ENCODE data around the gene PI16.

Gene PI16

DNA sequence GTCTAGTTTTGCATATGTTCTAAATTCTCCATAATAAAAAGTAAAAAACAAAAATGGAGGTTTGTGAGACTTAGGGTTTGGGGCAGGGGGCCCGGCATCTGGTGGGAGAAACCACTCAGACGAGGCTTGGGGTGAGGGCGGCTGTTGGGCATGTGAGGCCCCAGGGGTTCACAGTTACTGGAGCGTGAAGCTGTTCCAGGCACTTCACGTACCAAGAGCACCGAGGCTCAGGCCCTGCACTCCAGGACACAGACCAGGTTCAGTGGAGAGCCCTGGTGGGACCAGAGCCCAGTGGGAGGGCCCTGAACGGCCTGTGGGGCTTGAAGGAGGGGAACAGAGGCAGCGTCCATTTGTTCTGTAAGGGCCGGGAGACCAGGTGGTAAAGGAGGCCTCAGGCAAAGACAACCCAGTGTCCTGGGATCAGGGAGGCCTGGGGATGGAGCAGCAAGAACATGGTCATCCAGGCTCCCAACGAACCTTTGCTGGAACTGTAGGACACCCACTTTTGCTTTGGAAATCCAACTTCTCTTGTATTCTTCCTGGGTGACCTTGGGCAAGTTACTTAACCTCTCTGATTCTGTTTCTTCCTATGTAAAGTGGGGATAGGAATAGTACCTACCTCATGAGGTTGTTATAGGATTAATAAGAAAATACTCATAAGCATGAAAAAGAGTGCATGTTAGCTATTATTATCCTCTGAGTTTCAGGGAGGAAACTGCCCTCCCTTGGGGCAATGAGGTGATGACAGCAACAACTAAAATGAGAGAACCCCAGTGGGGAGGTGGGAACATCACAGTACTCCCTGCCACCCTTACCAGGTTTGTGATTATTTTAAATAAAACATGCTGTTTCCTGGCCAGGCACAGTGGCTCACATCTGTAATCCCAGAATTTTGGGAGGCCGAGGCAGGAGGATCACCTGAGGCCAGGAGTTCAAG is 49.8 kb downstream of the PI16 start:
- no peak for DNase-seq (ENCODE audit: low spot score)

DNA sequence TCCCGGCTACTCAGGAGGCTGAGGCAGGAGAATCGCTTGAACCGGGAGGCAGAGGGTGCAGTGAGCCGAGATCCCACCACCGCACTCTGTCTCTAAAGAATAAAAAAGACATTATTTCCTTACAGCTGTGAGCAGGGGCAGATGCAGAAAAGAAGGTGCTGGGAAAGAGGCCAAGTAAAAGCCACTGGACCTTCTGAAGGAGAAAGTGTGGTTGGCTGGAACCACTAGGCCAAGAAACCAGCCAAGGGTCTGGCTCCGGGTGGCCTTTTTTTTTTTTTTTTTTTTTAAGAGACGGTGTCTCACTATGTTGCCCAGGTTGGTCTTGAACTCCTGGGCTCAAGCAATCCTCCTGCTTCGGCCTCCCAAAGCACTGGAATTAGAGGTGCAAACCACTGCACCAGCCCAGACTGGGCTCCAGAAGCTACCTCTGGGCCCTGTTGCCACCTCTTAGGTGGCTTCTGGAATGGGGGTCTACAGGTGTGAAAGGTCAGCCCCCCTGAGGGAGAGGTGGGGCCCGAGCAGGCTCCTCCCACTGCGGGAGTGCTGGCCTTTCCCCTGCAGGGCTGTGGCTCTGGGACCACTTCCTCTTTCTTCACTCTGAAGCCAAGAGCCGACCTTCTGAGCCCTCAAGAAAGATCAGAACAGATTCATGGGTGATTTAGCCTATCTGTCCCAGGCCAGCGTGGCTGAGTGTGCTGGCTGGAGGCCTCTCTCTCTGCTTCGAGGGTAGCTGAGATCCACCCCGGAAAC is 50.7 kb downstream of the PI16 start, which contains the start of gene FGD2:
FGD2 (plus strand) TSS at position 595 of the 750 bp plus-strand sequence. CDS start 163 bp downstream, outside the sequence.
- no peak for DNase-seq (ENCODE audit: low spot score)

GRCh38 chr6:37005827-37006567 is 51.5 kb downstream of the PI16 start:
- DNase-seq (ENCODE audit: low spot score): no peak

GRCh38 chr6:37006793-37007339 is 52.3 kb downstream of the PI16 start:
- no peak for DNase-seq (ENCODE audit: low spot score)

DNA sequence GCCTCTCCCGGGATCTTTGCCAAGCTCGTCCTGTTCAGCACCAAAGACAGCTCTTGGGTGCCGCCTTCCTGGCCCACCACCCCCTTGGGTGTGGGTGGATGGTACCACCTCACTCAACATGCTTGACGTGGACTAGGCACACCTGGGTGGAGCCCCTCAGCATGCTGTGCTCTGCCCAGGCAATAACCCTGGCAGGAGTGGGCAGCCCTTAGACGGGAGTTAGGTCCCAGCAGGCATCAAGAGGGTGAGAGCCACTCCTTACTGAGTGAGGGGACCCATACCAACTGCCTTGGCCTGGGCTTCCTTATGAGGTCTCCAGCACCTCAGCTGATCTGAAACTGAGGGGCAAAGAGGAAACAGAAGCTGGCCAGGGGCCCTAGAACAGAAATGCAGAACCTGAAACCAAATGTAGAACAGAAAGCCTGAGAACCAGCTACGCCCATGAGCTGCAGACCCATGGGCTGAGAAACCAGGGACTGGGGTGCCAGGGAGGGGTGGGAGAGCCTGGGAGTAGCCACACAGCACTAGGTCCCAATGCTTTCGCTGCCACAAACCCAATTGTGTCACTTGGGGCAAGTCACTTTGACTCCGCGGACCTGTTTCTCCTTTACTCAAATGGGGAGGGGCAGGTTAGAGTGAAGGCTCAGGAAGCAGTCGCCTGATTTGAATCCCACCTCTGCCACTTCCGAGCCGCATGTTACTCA is 53.0 kb downstream of the PI16 start:
- peak; percentile 59 for DNase-seq (ENCODE audit: low spot score)

GRCh38 chr6:37008484-37009465 is 54.2 kb downstream of the PI16 start:
- DNase-seq (ENCODE audit: low spot score): no peak

GRCh38 chr6:37010402-37010892 is 55.9 kb downstream of the PI16 start:
- no peak for DNase-seq (ENCODE audit: low spot score)

- DNase-seq (ENCODE audit: low spot score): no peak
Measured at GRCh38 chr6:37011656-37012378, 57.3 kb downstream of the PI16 start.

- DNase-seq (ENCODE audit: low spot score): no peak
Measured at GRCh38 chr6:37013516-37014491, 59.3 kb downstream of the PI16 start.

Data from Ammon's horn (tissue), 1 donor.